ENCODE data around the gene DDIAS.
A peak's percentile ranks its signal among the peaks of the same experiment; 100 is the strongest.

The DDIAS gene

DNA sequence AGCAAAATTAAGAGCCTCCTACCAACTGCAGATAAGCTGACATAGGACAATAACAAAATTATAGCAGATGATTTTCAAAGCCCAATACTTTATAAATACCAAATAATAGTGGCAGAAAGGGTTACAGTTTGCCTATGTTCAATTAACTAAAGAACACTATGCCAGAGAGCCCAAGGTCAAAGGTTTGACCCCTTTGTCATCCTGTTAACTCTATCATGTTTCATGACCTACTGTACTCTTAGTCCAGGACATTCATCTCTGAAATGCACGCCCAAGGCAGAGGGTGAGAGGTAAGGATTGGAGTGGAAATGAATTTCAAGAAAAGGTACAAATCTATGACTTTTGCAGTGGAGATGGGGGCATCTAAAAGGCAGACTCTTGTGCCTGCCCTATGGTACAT, 70.6 kb downstream of the DDIAS start:
- DNase-seq (ENCODE audit: low spot score), result no peak

DNA sequence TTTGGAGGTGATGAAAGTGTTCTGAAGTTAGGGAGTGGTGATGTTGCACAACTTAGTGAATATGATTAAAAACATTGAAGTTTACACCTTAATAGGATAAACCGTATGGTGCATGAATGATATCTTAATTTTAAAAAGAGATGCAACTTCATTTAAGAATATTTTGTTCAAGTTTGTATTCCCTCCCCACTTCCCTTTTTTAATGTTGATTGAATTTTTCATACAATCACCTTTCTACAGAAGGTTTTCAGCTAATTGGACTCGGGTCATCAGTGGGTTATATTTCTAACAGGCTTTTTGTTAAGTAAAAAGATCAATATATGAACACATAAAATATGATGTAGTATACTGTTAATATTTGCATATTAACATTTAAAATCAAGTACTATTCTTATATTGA, 72.6 kb downstream of the DDIAS start:
- no peak for DNase-seq (ENCODE audit: low spot score)

DNA sequence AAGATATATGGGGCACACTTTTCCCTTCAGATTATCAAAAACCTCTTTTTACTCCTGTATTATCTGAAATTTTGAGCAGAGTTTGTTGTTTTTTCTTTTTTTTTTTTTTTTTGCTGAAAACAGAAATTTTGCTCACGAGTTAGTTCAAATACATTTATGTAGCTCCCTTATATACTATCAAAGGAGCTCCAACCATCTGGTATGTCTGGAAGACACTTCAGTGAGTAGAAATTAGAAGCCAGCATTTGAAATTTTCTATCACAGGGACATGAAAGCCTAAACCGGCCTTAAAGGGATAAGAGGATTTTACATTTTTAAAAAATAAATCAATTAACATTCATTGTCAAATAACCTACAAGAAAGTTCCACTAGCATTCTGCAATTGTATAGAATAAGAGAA, 73.3 kb downstream of the DDIAS start:
- DNase-seq (ENCODE audit: low spot score), result no peak

DNA sequence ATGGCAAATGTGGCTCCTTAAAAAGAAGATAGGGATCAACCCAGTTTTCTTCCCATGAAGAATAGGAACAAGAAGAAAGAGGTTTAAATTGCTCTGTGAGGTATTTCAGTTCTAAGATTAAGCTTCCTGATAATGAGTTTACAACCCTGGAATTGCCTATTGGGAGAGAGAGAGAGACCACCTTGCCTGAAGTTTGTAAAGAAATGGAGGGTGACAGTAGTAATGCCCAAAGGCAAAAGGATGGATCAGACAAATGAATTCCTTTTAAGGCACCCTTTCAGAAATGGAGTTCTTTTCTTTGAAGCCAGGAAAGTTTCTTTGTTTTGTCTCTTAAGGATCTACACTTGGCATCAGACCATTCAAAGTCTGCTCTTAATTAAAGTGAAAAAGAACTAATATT, 74.3 kb downstream of the DDIAS start:
- DNase-seq (ENCODE audit: low spot score), result no peak

DNA sequence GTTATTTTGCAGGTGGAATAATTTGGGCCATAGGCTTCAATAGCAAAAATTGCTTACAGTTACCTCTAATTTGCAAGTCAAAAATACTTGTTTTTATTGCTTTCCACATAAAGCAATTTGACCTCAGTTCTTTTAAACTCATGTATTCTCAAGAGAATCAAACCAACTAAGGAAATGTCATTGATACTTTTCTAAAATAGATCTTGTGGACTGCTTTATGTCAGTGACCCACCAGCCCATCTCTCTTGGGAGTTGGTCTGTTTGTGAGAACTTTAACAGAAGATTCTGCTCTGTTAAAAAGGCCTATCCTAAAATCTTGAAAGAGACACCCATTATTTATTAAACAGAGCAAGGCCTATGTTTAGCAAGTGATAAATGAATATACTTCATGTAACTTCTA, 75.2 kb downstream of the DDIAS start:
- no peak for DNase-seq (ENCODE audit: low spot score)

DNA sequence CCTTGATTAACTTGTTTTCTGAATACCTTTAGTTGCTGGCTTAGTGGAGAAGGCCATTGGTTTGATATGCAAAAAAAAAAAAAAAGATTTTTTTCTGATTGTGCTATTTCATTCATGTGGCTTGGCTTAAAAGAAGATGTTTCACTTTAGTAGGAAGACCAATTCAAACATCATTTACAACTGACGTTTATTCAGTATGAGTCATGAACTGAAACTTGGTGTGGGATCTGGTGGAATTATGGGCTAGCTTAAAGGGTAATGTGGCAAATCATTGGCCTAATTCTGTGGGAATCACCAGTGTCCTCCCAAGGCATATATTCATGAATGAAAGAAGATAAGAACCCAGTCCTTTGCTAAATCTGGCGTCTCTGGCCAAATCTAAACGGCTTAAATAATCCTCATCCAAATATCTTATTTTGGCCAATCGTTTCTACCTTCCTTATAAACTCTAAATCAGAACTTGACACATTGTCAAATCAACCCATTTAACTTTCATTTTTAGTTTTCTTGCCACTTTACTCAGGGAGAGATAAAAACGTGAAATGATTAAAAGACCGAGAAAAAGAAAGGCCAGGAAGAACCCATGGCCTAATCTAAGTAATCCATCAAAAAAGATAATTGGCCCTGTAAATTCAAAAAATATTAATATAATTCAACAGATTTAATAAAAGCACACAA, 77.0 kb downstream of the DDIAS start:
- no peak for DNase-seq (ENCODE audit: low spot score)

DNA sequence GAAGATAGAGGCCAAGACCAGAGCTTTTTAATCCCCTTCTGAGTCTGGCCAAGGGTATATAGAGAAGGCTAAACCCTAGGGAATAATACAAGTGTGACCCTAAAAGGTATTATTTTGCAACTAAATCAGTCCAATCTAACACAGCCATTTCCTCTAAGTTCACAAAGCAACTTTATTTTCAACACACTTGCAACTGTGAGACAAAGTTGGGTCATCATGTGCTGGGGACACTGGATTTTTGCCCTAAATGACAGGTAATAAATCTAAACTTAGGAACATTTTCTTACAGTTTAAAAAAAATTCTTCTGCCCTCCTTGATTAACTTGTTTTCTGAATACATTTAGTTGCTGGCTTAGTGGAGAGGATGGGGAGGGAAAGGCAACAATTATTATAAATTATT, 78.3 kb downstream of the DDIAS start:
- DNase-seq (ENCODE audit: low spot score), result no peak

DNA sequence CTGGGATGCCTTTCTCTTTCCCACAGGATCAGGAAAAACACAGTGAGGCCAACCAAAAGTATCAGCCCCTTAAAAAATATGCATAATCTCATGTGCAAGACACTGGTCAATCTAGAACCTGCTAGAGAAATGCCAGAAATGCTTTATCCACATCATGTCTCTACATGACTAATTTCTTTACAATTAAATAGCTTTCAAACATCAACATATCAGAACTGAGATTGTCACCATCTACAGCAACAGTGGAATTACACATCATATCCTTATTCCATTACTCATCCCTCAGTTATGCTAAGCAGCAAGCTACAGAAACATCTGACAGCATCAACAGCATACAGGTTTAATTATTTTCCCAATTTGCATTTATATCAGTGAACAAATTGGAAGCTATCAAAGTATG, 78.8 kb downstream of the DDIAS start:
- DNase-seq (ENCODE audit: low spot score), result peak; percentile 95

DNA sequence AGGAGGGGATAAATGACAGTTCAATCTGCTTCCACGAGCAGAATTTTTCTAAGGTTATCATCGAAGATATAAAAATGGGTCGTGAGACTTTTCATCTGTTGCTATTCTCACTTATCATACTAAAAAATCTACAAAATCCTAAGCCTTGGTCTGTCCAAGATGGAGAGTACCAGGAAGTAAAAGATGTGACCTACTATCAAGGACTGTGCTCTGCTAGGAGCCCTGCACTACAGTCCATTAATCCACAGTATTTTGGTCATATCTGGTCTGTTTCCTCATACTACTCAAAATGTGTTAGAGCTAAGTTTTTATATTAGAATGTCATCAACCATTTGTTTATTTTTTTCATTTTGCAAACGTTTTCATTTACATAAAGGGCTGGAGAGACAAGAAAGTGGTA, 79.4 kb downstream of the DDIAS start:
- DNase-seq (ENCODE audit: low spot score), result no peak

DNA sequence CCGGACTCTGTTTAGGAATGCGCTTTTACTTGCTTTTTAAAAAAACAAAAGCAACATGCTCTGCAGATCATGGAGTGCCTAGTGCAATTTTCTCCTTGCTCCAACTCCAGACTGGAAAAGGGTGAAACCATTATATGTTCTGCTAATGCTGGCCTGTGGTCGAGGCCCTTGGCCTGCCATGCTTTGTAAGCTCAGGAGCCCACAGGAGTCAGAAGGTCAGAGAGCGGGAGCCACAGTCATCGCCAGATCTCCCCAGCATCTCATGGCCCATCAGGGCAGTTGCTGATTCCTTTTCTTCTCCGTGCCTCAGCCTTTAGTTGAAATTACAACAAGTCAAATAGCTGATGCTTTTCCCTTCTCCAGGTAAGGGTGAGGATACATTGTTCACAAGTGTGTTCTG, 80.3 kb downstream of the DDIAS start:
- DNase-seq (ENCODE audit: low spot score), result no peak
